ENCODE measurements around the gene GDPD1.
"Not testable (repeated sequence)": the region's sequence is repeated elsewhere in the genome, so short reads cannot be mapped to it uniquely, and the experiment has no call there.

The GDPD1 gene

DNA sequence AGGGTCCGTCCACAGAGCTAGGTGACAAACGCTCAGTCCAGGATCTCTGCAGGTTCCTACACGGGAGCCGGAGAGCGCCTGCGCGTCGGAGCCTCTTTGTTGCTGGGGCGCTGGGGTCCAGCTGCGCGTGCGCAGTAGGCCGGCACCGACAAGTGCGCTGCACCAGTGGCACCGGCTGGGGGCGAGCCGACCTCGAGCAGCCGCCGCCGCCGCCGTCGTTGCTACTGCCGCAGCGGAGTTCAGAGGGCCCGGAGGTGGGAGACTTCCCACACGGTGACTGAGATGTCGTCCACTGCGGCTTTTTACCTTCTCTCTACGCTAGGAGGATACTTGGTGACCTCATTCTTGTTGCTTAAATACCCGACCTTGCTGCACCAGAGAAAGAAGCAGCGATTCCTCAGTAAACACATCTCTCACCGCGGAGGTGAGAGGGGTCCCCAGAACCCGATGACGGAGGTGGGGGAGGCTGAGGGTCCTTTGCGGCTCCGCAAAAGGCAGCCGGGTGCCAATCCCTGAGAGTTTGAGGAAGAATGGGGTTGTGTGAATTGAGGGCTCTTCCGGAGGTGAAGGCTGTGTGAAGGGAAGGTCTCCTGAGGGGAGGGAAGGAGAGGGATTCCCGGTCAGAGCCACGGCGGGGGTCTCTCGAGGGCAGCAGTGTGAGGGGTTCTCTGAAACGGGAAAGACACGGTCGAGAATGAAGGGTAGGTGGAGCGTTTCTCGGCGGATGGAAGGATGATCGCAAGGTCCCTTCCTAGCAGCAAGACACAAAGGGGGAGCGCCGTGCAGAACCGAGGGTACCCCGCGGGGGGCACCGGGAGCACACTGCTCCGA lies at the start of gene GDPD1:
TSS of gene GDPD1 (plus strand) at position 184 of the 831 bp plus-strand sequence. CDS start at position 283, 99 bp downstream.
- peak; percentile 98 for DNase-seq

DNA sequence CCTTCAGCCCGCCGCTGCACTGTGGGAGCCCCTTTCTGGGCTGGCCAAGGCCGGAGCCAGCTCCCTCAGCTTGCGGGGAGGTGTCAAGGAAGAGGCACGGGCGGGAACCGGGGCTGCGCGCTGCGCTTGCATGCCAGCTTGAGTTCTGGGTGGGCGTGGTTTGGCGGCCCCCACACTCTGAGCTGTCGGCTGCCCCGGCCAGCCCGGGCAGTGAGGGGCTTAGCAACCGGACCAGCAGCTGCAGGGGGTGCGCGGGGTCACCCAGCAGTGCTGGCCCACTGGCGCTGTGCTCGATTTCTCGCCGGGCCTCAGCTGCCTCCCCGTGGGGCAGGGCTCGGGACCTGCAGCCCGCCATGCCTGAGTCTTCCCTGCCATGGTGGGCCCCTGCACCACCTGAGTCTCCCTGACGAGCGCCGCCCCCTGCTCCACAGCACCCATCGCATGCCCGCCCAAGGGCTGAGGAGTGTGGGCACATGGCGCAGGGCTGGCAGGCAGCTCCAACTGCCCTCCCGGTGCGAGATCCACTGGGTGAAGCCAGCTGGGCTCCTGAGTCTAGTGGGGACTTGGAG lies 47.8 kb upstream of the GDPD1 start:
- no peak for DNase-seq

- no peak for DNase-seq
Measured at GRCh38 chr17:59174671-59175070, 45.6 kb upstream of the GDPD1 start.

GRCh38 chr17:59175076-59175475 lies 45.2 kb upstream of the GDPD1 start:
- DNase-seq, result no peak

GRCh38 chr17:59178266-59178985 lies 41.9 kb upstream of the GDPD1 start:
- peak; percentile 19 for DNase-seq

DNA sequence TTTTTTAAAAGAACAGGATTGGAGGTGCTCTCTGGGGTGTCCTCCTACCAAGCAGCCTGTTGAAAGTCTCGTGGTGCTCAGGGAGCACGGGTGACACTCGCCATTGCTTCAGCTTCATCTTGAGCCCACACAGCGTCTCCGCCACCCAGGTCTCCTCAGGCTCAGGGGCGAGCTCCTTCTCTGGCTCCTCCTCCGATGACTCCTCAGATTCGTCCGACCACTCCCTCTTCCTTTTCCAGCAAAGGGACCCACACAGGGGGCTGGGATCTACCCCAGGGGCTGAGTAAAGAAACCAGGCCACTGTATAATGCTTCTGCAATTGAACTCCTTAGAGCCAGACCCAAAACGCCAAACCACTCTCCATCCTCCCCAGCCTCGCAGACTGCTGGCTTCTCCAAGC lies 40.7 kb upstream of the GDPD1 start:
- not testable (repeated sequence) for DNase-seq

- no peak for DNase-seq
Measured at GRCh38 chr17:59180626-59181025, 39.7 kb upstream of the GDPD1 start.

DNA sequence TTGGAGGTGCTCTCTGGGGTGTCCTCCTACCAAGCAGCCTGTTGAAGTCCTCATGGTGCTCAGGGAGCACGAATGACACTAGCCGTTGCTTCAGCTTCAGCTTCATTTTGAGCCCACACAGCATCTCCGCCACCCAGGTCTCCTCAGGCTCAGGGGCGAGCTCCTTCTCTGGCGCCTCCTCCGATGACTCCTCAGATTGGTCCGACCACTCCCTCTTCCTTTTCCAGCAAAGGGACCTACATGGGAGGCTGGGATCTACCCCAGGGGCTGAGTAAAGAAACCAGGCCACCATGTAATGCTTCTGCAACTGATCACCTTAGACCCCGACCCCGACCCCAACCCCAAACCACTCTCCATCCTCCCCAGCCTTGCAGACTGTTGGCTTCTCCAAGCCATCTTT lies 38.8 kb upstream of the GDPD1 start:
- no peak for DNase-seq

GRCh38 chr17:59185997-59186396 lies 34.3 kb upstream of the GDPD1 start:
- DNase-seq, result no peak

GRCh38 chr17:59186850-59187249 lies 33.5 kb upstream of the GDPD1 start:
- DNase-seq, result no peak

GRCh38 chr17:59190806-59191205 lies 29.5 kb upstream of the GDPD1 start:
- no peak for DNase-seq

DNA sequence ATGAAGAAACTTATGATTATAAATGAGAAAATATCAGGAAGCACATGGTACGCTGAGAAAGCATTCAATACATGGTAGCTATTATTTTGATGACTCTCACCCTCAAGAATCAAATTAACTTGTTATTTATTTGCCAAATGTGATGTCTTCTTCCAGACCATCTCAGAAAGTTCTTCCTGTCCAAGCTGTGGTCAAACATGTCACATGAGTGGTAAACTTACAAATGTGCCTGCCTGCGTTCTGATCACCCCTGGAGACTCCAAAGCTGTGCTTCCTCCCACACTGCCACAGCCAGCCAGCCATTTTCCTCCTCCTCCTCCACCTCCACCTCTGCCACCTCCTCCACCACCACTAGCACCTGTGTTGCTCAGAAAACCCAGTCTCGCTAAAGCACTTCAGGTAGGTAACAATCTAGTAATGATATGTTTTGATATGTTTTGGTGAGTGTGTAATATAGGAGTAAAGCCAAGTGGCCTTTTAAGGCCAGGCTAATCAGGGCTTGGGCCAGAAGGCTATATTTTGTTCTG lies 26.9 kb upstream of the GDPD1 start:
- no peak for DNase-seq

DNA sequence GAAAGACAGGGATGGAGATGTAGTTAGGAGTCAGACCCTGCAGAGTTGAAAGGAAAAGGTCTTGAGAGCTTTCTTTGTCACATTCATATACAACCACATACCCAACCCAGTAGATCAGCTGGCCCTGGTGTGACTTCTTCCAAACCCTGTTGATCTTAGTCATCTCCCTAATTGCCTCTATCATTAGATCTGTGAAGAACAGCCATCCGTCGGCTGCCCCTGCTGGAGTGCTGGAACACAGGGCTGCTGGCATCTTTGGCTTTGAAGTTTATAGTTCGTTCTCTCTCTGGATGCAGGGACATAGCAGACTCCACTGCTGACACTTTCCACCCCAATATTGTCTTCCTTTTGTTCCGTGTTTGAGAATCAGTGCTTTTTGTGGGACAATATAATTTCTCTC lies 20.9 kb upstream of the GDPD1 start:
- DNase-seq, result no peak

DNA sequence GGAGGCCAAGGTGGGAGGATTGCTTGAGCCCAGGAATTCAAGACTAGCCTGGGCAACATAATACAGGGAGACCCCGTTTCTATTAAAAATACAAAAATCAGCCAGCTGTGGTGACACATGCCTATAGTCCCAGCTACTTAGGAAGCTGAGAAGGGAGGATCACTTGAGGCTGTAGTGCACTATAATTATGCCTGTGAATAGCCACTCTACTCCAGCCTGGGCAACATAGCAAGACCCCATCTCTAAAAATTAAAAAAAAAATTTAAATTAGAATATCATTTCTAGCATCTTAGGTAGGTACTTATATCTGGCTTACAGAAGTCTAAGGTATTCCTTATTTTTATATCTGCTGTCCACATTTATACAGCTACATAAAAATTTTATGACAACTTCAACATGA lies 18.0 kb upstream of the GDPD1 start:
- no peak for DNase-seq

DNA sequence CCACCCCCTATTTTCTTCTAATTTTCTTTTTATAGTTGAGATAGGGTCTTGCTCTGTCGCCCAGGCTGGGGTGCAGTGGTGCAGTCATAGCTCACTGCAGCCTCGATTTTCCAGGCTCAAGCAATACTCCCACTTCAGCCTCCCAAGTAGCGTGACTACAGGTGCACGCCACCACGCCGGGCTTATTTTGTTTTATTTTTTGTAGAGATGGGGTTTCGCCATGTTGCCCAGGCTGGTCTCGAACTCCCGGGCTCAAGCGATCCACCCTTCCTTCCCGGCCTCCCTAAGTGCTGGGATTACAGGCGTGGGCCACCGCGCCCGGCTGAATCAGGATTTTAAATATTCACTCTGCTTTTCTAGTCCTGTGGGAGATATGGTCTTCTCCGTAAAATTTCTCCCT lies 941 bp upstream of the GDPD1 start:
- DNase-seq, result no peak

DNA sequence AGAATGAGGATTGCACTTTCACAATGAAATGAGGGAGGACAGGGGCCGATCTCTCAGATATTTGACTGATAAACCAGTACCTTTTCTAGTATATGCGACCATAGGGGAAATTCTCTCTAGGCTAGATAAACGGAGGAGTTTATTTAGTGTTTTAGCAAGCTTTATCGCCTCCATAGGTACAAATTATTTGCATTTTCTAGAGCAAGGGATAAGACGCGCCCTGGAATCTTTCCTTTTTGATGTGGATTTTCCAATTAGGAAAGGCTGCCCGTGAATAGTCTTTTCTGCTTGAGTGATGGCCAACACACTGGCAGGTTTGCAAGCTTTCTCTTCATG lies 351 bp upstream of the GDPD1 start:
- DNase-seq, result no peak

DNA sequence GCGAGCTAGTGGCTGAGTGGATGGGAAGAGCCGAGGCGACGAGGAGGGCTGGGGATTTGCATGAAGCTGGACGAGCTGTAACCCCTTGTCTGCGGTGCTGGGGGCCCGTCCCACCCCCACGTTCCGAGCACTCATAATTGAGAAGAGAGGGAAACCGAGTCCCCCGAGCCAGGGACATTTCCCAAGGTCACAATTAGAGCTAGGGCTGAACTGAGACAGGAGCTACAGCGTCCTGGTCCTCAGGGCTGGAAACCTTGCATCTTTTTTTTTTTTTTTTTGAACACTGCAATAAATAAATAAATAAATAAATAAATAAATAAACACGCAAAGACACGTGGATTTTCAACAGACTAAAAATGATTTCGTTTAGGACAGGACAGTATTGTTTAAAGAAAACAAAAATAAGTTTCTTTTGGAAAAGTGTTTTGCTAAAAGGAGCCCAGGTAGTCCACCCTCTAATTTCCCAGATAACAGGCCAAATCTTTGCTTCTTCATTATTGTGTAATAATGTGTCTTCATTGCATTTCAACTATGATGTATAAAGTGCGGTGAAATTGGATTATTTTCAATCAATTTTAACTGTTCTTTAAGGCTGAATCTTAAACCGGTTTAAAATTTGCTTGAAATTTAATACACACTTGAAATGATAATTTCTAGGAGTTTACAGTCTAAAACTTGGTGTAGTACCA lies 992 bp downstream of the GDPD1 start:
- DNase-seq, result no peak

DNA sequence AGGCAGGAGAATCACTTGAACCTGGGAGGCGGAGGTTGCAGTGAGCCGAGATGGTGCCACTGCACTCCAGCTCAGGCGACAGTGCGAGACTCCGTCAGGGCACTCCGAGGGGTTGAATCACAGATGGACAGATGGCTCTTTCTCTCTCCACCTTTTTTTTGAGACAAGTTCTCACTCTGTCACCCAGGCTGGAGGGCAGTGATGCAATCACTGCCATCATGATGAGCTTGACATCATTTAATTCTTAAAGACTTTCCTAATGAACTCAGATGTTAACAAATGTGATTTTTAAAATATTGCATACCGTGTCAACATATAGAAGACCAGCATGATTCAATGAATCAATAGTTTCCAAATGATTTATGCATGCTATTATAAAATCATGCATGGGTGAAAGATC lies 3.5 kb downstream of the GDPD1 start:
- DNase-seq, result no peak

- not testable (repeated sequence) for DNase-seq
Measured at GRCh38 chr17:59228588-59228987, 8.3 kb downstream of the GDPD1 start.

DNA sequence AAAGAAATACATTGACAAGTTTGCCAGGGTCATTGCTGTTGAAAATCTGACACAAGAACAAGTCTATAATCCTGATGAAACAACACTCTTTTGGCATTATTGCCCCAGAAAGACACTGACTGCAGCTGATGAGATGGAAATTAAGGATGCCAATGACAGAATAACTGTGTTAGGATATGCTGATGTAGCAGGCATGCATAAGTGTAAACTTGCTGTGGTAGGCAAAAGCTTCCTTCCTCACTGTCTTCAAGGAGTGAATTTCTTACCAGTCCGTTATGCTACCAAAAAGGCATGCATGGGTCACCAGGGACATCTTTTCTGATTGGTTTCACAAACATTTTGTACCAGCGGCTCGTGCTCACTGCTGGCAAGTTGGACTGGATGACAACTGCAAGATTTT lies 10.5 kb downstream of the GDPD1 start:
- no peak for DNase-seq

DNA sequence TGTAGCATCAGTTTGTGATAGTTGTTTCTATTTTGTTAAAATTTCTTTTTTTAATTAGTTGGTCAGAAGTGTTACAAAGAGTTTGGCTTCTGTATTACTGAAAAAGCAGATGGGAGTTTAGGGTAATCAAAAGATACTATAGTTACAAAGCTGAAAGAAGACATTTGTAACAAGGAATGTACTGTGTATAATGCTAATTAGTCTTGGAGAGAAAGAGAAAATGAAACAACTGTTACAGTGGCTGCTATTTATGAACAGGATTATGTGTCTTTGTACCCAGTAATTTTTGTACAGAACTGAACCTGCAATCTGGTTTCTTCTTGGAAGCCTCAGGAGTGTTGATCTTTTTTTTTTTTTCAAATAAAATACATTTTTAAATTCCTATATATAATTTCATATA lies 14.3 kb downstream of the GDPD1 start:
- DNase-seq, result no peak

DNA sequence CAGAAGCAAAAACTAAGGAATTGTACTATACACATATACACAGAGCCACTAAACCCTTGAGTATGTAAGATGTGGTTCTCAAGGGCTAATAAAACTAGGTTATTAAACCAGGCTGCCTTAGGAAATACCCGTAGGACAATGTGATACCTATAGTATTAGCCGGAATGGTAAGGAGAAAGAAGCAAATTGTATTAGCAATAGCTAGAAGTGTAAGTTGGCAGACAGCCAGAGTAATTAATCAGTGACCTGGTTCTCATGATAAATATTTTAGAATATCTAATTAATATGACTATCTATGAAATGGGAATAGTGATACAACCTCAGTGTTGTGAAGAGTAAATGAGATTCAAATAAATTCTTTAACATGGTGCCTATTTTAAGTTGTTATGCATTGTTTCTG lies 18.6 kb downstream of the GDPD1 start:
- DNase-seq, result no peak

DNA sequence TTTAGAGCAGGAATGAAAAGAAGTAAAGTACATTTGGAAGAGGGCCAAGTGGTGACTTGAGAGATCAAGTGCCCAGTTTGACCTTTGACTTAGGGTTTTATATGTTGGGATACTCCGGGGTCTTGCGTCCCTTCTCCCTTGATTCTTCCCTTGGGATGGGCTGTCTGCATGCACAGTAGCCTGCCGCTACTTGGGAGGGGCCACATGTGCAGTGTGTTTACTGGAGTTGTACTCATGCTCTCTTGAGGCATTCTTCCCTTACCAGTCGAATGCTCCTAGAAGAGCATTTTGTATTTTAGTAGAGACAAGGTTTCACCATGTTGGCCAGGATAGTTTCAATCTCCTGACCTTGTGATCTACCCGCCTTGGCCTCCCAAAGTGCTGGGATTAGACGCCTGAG lies 23.8 kb downstream of the GDPD1 start:
- DNase-seq, result no peak
